NK-92 treated with Interleukin-12 subunit alpha and Interleukin-12 subunit beta, amount 100 ng/mL, for 24 hours (cell line): ENCODE results near the gene F11.
"Not testable (repeated sequence)": the region's sequence is repeated elsewhere in the genome, so short reads cannot be mapped to it uniquely, and the experiment has no call there.

ENCODE experiments used
- DNase-seq: peaks from one replicate; lab custom pipeline; 2025; lab: John Stamatoyannopoulos, UW

Gene F11

DNA sequence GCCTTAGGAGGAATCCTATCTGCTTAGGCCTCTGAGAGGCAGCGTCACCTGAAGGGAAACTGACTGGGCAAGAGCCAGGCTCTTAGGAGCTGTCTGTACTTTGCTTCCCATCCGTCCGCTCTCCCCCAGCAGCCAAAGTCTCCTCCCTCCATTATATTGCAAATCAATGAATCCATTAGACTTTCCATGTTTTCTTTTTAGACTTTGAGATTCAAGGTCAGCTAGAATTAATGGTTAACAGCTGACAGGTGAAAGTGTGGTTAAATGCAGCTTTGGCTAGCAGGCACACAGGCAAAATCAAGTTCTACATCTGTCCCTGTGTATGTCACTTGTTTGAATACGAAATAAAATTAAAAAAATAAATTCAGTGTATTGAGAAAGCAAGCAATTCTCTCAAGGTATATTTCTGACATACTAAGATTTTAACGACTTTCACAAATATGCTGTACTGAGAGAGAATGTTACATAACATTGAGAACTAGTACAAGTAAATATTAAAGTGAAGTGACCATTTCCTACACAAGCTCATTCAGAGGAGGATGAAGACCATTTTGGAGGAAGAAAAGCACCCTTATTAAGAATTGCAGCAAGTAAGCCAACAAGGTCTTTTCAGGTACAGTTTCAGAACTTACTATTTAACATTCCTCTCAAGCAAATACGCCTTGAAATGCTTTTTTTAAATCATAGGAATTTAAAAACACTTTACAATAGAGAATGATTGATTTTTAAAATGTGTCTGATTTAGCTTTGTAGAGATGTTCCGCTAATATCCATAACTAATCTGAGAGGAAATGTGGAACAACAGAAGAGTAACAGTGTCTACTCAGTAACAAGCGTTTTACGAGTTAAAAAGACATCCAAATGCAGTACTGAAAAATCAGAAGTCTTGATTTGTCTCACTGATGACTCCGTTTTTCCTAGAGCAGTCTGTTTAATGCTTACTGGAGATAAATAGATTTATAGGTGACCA, at the start of gene F11:
F11 (plus strand) TSS at position 507 of the 970 bp plus-strand sequence. CDS start 948 bp downstream, outside the sequence.
- no peak for DNase-seq

DNA sequence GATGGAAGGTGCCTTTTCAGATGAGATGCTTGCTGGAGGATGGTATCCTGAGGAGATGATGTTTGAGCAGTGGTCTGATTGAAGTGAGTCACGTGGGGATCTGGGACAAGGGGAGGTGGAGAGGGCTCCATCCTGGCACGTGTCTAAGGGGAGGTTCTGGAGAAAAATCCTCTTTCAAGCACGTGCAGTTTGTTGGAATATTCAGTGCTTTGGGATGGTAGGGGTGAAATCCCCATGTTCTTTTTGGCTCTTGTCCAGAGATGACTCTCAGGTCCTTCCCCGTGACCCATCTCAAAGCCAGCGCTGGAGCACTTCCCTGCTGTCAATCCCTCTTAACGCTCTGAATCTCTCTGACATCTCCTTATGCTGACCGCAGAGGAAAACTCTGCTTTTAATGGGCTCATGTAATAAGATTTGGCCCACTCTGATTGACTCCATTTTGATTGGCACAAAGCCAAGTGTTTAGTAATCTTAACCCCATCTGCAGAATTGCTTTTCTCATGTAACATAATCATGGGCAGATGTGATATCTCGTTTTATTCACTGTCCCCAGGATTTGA, 49.4 kb upstream of the F11 start:
- no peak for DNase-seq

DNA sequence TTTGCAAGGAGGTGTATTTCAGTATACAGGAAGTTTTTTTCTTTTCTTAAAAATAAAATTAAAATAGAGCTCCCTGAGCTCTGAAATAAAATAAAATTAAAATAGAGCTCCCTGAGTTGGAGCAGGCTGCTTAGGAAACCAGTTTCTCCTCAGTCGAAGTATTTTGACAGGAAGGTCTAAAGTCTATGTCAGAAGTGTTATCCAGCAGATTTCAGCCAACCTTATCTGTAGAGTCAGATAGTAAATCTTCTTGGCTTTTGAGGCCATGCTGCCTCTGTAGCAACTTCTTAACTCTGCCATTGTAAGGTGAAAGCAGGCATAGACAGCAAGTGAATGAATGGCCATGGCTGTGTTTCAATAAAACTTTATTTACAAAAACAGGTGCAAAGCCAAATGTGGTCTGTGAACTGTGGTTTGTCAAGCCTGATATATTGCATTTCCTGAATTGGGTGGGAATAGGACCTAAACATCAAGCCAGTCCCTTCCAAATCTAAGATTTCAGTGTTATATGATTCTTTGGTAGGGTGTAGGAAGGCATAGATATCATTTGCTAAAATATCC, 48.2 kb upstream of the F11 start:
- DNase-seq = no peak

DNA sequence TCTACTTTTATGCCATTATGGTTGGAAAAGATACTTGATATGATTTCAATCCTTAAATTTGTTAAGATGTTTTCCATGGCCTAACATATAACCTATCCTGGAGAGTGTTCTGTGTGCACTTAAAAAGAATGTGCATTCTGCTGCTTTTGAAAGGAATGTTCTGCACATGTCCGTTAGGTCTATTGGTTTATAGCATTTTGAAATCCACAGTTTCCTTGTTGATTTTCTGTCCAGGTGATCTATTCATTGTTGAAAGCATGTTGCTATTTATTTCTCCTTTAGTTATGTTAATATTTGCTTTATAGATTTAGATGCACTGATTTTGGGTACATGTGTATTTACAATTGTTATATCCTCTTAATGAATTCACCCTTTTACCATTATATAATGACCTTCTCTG, 44.4 kb upstream of the F11 start:
- DNase-seq = no peak

- DNase-seq = no peak
Observed at GRCh38 chr4:186225848-186226247, 40.1 kb upstream of the F11 start.

DNA sequence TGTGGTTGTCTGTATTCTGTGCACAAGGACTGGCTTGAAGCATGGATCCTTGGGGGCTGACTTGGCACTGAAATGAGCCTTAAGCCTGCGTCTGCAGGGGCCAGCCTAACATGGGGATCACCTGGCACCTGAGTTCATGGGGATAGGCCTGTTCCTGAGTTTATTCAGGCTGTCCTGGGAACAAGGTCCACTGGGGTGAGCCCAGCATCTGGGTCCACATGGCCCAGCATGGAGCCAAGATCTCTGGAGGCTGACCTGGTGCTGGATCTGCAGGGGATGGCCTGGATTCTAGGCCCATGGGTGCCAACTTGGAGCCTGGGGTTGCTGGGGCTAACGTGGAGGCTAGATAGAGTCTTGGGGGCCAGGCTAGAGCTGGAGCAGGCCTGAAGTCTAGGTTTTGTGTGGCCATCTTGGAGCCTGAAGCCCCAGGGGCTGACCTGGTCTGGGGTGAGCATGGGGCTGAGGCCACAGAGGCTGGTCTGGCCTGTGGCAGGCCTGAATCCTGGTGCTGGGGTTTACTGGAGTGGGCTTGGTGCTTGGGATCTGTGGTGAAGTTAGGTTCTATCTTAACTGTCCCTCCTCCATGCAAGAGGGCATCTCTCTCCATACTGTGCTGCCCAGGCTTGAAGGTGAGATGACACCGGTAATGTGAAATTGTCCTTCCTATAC, 39.3 kb upstream of the F11 start:
- DNase-seq = no peak

- DNase-seq = no peak
Observed at GRCh38 chr4:186227221-186227620, 38.8 kb upstream of the F11 start, which contains the start of gene KLKB1. TSS of gene KLKB1 (plus strand) at chr4:186227507. CDS start at chr4:186228196, 689 bp downstream.

DNA sequence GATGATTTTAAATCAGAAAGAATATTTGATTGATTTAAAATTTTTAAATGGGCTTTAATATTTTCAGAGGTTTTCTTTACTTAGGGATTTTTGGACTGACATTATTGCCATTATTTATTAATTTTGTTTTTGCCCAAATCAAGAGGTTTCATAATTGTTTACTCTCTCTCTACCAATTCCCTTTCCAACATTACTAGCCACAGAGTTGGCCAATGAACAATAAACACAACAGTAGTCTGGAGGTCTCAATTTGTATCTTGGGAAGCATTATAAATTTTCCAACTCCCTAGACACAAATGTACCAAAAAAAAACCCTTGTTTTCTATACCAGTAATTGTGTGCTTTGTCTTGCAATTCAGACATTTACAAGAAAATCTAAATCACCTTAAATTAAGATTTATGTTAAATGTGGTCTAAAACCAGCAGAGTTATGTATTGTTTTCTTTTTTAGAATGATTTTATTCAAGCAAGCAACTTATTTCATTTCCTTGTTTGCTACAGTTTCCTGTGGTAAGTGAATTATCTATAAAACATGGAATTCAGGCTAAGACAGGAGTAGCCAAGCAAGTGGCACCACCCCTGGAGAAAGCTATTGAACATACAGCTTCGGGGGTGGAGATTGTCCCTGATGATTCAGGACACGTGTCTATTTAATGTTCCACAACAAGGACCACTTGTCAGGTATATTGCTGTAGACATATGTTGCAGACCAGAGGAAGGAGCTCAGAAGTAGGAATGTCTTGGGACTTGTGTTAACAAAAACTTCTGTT, 38.1 kb upstream of the F11 start:
- no peak for DNase-seq

- DNase-seq = no peak
Observed at GRCh38 chr4:186228514-186228894, 37.5 kb upstream of the F11 start.

- DNase-seq = no peak
Observed at GRCh38 chr4:186234367-186234766, 31.6 kb upstream of the F11 start.

GRCh38 chr4:186236126-186236525, 29.9 kb upstream of the F11 start:
- no peak for DNase-seq

DNA sequence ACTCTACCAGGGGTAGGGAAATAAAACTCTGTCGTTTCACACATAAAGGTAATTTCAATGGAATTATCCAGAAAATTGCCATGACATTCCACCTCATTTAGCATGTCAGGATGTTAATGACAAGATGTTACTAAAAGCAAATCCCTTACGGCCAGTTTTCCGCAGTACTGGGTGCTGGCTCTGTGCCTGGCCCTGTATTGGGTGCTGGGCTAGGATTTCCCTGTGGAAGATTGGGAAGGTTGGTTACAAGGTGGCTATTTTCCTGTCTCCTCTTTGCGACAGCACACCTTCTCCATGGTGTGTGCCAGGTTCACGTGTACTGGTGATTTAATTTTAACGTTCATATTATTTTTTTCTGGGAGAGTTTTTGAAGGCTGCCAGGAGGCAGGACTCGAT, 25.5 kb upstream of the F11 start:
- no peak for DNase-seq

- DNase-seq = no peak
Observed at GRCh38 chr4:186240848-186241491, 25.0 kb upstream of the F11 start.

- DNase-seq = no peak
Observed at GRCh38 chr4:186241616-186242015, 24.4 kb upstream of the F11 start.

DNA sequence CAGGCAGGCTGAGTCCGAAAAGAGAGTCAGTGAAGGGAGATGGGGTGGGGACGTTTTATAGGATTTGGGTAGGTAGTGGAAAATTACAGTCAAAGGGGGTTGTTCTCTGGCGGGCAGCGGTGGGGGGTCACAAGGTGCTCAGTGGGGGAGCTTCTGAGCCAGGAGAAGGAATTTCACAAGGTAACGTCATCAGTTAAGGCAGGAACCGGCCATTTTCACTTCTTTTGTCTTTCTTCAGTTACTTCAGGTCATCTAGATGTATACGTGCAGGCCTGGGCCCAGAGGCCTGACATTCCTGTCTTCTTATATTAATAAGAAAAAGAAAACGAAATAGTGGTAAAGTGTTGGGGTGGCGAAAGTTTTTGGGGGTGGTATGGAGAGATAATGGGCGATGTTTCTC, 24.0 kb upstream of the F11 start:
- DNase-seq = not testable (repeated sequence)

- no peak for DNase-seq
Observed at GRCh38 chr4:186243331-186243730, 22.7 kb upstream of the F11 start.

- no peak for DNase-seq
Observed at GRCh38 chr4:186244835-186245234, 21.2 kb upstream of the F11 start.

- not testable (repeated sequence) for DNase-seq
Observed at GRCh38 chr4:186247062-186247752, 18.8 kb upstream of the F11 start.

- DNase-seq = no peak
Observed at GRCh38 chr4:186248643-186249042, 17.3 kb upstream of the F11 start.
